GM12801 (cell line): ENCODE results near the gene KLK7.

ENCODE experiments used
- TF ChIP-seq, protein P1 (sequence below): IDR thresholded peaks from one replicate; pipeline ENCODE4 v1.5.1; 2011; ENCODE audit warnings: control low read depth; ENCODE audit not compliant: insufficient read length; ENCODE audit errors: extremely low read depth

Gene KLK7

DNA sequence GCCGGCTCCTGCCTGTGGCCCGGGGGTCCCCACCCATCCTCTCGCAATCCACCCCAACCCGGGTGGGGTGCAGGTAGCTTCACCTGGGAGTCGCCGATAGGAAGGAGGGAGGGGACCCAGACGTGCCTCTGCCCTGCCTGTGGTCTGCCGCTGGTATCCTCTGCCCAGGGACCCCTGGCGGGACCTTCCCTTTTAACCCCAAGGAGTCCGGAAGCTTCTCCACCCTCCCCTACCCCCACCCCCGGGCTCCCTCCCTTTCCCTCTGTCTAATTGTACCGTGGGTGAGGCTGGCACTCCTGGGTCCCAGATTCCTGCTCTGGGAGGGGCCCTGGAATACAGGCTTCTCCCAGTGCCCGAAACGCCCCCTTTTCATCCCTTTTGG, 35.8 kb upstream of the KLK7 start, which contains the start of gene KLK10:
Gene KLK10 (minus strand): TSS at position 166 of the 382 bp plus-strand sequence. CDS start 579 bp downstream, outside the sequence.
- TF ChIP-seq, protein P1, sequence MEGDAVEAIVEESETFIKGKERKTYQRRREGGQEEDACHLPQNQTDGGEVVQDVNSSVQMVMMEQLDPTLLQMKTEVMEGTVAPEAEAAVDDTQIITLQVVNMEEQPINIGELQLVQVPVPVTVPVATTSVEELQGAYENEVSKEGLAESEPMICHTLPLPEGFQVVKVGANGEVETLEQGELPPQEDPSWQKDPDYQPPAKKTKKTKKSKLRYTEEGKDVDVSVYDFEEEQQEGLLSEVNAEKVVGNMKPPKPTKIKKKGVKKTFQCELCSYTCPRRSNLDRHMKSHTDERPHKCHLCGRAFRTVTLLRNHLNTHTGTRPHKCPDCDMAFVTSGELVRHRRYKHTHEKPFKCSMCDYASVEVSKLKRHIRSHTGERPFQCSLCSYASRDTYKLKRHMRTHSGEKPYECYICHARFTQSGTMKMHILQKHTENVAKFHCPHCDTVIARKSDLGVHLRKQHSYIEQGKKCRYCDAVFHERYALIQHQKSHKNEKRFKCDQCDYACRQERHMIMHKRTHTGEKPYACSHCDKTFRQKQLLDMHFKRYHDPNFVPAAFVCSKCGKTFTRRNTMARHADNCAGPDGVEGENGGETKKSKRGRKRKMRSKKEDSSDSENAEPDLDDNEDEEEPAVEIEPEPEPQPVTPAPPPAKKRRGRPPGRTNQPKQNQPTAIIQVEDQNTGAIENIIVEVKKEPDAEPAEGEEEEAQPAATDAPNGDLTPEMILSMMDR = no peak

DNA sequence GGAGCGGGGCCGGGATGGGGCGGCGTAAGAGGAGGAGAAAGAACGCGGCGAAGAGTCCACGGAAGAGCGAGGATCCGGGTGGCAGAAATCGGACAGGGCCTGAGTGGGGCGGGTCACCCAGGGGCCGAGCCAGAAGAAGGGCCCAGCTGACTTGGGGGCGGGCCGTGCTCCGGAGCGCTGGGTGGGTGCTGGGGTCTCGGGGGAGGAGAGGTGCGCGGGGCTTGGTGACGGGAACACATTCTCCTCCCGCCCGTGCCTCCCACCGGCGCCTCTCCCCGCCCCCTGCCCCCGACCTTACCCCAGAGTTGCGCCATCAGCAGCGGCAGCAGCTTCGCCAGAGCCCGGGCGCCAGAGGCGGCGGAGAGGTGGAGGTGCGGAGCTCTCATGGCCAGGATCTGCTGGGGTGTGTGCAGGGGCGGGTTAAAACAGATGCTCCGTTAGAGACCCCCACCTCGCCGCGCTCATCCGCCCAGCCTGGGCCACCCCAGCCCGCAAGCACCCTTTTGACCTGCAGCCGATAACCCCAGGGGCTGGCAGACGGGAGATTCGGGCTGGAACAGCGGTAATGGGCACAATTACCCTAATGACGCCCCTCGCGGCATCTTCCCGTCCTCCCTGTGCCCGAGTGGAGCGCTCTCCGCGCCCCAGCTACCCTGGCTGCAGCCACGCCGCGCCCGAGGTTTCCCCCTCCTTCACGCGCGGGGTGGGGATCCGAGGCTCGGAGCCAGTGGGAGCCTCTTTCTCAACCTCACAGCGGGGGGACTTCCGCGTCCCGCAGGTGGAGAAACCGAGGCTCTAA, 35.2 kb upstream of the KLK7 start:
- TF ChIP-seq, protein P1 = no peak

DNA sequence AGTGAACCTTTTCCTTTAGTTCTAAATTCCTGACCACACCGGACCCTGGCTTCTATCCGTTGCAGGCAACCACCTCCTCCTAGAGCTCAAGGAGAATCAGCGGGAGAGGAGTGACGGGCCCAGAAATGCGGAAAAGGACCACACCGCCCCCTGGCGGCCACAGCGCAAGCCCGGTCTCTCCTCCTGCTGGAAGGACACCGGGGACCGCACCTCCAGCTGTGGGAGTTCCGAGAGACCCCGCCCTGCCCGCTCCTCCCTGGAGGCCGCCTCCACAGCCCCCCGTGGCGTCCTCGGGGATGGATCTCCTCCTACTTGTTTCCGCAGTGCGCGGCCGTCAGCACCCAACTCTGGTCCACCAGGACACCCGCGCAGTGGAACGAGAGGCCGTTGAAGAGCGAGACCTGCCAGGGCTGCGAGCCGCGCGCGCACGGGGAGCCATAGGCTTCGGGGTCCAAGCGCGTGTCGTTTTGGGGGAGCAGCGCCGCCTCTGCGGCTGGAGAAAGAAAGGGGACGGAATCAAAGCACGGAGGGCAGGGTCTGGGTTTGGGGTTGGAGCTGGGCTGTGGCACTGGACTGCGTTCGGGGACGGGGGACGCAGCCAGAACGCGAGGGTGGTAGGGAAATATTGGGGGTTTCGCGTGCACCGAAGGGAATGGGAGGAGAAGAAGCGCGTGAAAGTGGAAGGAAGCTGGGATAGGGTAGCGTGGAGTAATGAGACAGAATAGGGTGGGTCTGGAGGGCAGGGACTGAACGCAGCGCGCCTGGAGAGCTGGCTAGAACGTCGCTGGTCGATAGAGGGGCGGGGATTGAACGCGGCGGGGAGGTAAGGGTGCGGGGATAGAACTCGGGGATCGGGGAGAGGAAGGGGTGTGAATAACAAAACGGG, 33.3 kb upstream of the KLK7 start:
- TF ChIP-seq, protein P1 = no peak

DNA sequence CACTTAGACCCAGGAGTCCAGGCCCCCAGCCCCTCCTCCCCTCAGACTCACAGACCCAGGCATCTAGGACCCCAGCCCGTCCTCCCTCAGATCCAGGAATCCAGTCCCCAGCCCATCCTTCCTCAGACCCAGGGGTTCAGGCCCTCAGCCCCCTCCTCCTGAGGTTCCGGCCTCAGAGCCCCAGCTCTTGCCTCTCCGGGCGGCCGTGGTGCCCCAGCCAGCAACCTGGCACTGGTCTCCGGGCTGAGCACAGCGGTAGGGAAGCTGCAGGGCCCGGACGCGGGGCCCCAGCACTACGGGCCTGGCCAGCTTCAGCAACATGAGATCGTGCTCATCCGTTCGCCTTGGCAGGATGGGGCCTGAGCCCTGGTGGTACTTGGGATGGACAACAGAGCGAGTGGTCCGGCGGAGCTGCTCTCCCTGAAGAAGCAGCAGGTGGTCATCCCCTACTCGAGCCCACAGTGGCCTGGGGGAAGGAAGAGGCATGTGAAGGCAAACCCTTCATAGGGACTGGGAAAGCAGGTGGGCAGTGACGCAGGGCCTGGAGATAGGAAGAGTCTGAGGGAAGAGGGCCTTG, 32.1 kb upstream of the KLK7 start:
- TF ChIP-seq, protein P1 = no peak

DNA sequence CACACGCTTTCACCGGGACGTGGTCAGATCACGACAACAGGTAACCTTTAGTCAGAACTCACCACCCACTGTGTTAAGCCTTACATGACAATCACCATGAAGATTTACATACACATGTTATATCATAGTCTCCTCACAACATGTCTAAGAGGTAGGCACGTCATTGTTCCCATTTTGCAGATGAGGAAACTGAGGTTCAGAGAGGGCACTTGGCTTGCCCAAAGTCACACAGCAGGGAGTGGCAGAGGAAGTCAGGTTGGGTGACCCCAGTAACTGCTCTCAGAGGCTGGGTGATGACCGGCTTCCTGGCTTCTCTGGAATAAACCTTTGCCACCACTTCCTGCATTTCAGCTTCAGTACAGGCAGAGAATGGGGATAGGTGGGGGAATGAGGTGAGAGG, 30.5 kb upstream of the KLK7 start:
- TF ChIP-seq, protein P1 = no peak

DNA sequence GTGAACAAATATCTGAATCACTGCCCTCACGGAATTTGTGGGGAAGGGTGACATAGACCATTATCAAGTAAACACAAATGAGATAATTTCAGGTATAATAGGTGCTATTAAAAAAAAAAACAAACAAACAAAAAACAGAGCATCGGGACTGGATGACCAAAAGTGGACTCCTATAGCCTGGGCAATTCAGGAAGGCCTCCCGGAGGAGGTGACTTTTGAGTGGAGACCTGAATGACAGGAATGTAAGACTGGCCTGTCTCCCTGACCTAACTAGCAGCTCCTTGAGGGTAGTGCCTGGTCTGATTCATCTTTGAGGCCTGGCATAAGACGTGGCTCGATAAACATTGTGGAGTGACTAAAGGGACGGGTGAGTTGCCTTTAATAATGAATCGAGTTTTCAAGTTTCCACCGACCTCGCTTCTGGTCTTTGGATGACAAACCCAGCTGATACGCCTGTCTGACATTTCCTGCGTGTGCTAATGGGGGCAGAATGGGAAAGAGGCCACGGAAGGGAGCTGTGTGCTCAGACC, 29.0 kb upstream of the KLK7 start:
- TF ChIP-seq, protein P1 = no peak
